GM06990 (cell line): ENCODE data around the gene RRP1.
"Not testable (repeated sequence)": the region's sequence is repeated elsewhere in the genome, so short reads cannot be mapped to it uniquely, and the experiment has no call there.

Source experiments
- DNase-seq: peaks from one replicate; pipeline ENCODE4 v3.0.0-alpha.2; 2011; ENCODE audit not compliant: insufficient read length; ENCODE audit errors: extremely low read depth
- H3K27me3 ChIP-seq: replicated peaks from 2 replicates; pipeline ENCODE4 v1.6.0; 2011; ENCODE audit warnings: low read length; ENCODE audit not compliant: control insufficient read depth, insufficient read depth
- H3K36me3 ChIP-seq: 2 replicates; pipeline ENCODE4 v1.5.1; 2011; ENCODE audit warnings: low read length; ENCODE audit not compliant: control insufficient read depth, insufficient read depth
- H3K4me3 ChIP-seq: replicated peaks from 2 replicates; pipeline ENCODE4 v1.5.1; 2011; ENCODE audit warnings: low read depth, mild to moderate bottlenecking, control low read depth, low read length
- CTCF ChIP-seq: IDR thresholded peaks from 2 replicates; pipeline ENCODE4 v1.5.1; 2011; ENCODE audit warnings: low read length, control low read depth, mild to moderate bottlenecking, inconsistent platforms; ENCODE audit not compliant: insufficient read depth, poor library complexity, severe bottlenecking

The RRP1 gene

GRCh38 chr21:43816611-43817071 lies 27.3 kb downstream of the RRP1 start:
- no peak for DNase-seq
- H3K36me3 ChIP-seq, result no peaks in the 10 kb centered on the region

GRCh38 chr21:43817157-43818086 lies 28.0 kb downstream of the RRP1 start:
- no peak overlapping the region for H3K4me3 ChIP-seq
- H3K27me3 ChIP-seq, result no peaks in the 10 kb centered on the region
- TF ChIP-seq CTCF, result no peak
- no peaks in the 10 kb centered on the region for H3K36me3 ChIP-seq
- DNase-seq, result no peak

More at GRCh38 chr21:43816611-43817071, 27.3 kb downstream of the RRP1 start:
- Histone ChIP-seq H3K4me3 (no peak overlapping the region), H3K27me3 (no peaks in the 10 kb centered on the region)
- peak; percentile 22 for TF ChIP-seq CTCF

DNA sequence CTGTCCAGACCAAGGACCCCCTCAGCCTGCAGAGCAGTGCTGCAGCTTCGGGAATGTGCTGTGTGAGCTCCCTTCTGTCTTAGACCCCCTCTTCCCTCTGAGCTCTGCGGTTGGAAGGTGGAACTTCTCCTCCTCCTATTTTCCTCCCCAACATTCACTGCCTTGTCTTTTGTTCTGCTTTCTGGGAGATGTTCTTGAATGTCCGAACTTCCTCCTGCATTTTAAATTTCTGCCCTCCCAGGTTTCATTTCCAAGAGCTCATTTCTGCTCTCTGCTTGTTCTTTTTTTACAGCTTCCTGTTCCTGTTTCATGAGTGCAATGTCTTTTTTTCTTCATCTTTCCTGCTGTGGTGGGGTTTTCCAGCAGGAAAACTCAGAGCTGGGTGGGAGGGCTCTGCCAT lies 29.3 kb downstream of the RRP1 start:
- Histone ChIP-seq H3K4me3 (no peak overlapping the region), H3K36me3 (no peaks in the 10 kb centered on the region), H3K27me3 (no peaks in the 10 kb centered on the region)
- no peak for TF ChIP-seq CTCF
- no peak for DNase-seq

- no peaks in the 10 kb centered on the region for H3K36me3 ChIP-seq
- H3K27me3 ChIP-seq, result no peaks in the 10 kb centered on the region
- no peak for TF ChIP-seq CTCF
Observed at GRCh38 chr21:43819511-43820405, 30.4 kb downstream of the RRP1 start.

GRCh38 chr21:43820466-43820865 lies 31.1 kb downstream of the RRP1 start:
- no peaks in the 10 kb centered on the region for H3K36me3 ChIP-seq
- H3K27me3 ChIP-seq, result no peaks in the 10 kb centered on the region
- no peak for DNase-seq
- no peak for TF ChIP-seq CTCF
- no peak overlapping the region for H3K4me3 ChIP-seq

More at GRCh38 chr21:43819511-43820405, 30.4 kb downstream of the RRP1 start:
- no peak overlapping the region for H3K4me3 ChIP-seq
- no peak for DNase-seq

- H3K27me3 ChIP-seq, H3K36me3 ChIP-seq, DNase-seq, H3K4me3 ChIP-seq: not testable (repeated sequence)
Observed at GRCh38 chr21:43822166-43822565, 32.8 kb downstream of the RRP1 start.

GRCh38 chr21:43822741-43823140 lies 33.4 kb downstream of the RRP1 start:
- not testable (repeated sequence) for DNase-seq, H3K4me3 ChIP-seq, H3K36me3 ChIP-seq, H3K27me3 ChIP-seq
